Globus pallidus (tissue), 1 donor: ENCODE data around the gene ITGB4.

ENCODE experiments used
- DNase-seq: peaks from one replicate; pipeline ENCODE4 v3.0.0-alpha.2; 2015; ENCODE audit warnings: low spot score

ITGB4 gene

GRCh38 chr17:75791254-75791653 is 70.0 kb downstream of the ITGB4 start:
- no peak for DNase-seq

GRCh38 chr17:75793460-75793859 is 72.2 kb downstream of the ITGB4 start:
- DNase-seq: no peak

- no peak for DNase-seq
These were observed 74.8 kb downstream of the ITGB4 start for GRCh38 chr17:75795820-75796607.

- DNase-seq: no peak
These were observed 78.1 kb downstream of the ITGB4 start for GRCh38 chr17:75799402-75799801.

- no peak for DNase-seq
These were observed 82.6 kb downstream of the ITGB4 start for GRCh38 chr17:75803883-75804282.

GRCh38 chr17:75806822-75807500 is 85.7 kb downstream of the ITGB4 start:
- no peak for DNase-seq
